SK-N-SH (cell line): ENCODE measurements around the gene SULT2B1.

Source experiments
- GABPA ChIP-seq: IDR thresholded peaks from 2 replicates; pipeline ENCODE4 v1.4.0; 2012; ENCODE audit warnings: low read depth, mild to moderate bottlenecking
- MEF2A ChIP-seq: IDR thresholded peaks from 2 replicates; pipeline ENCODE4 v1.4.0; 2012; ENCODE audit warnings: low read depth, borderline replicate concordance
- SMC3 ChIP-seq: IDR thresholded peaks from 2 replicates; pipeline ENCODE4 v1.6.1; 2012; ENCODE audit warnings: low read depth, low read length, improper control_type of control experiment
- TAF1 ChIP-seq: IDR thresholded peaks from 2 replicates; pipeline ENCODE4 v1.6.1; 2012; ENCODE audit warnings: low read depth, mild to moderate bottlenecking, low read length, moderate library complexity, borderline replicate concordance
- TEAD4 ChIP-seq: IDR thresholded peaks from 2 replicates; pipeline ENCODE4 v1.4.0; 2012; ENCODE audit warnings: mild to moderate bottlenecking, borderline replicate concordance; ENCODE audit not compliant: insufficient read depth
- TF ChIP-seq, protein P1 (sequence below): fragments of 200-600 bp; sonication (generic); IDR thresholded peaks from 2 replicates; pipeline ENCODE4 v1.6.1; 2017; ENCODE audit warnings: antibody characterized with exemption, mild to moderate bottlenecking, moderate library complexity
- TF ChIP-seq, protein P2 (sequence below): fragments of 150-350 bp; IDR thresholded peaks from 2 replicates; pipeline ENCODE4 v1.6.1; 2017; ENCODE audit warnings: antibody characterized with exemption, low read length, low read depth, borderline replicate concordance

DNA sequence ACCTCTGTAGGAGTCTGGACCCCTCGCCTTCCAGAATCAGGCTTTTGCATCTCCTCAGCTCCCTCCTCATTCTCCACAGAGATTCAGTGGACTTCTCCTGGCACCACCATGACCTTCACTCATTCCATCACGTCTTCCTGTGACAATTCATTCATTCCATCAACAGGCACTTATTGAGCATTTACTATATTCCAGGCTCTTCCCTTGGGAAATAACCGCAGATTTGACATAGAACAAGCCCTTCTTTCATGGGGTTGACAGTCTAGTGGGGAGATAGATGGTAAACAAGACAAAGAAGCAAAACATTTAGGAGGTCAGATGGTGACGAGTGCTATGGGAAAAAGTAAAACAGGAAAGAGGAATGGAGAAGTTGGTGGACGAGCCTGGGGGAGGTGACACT, 2.6 kb upstream of the SULT2B1 start:
- TF ChIP-seq TEAD4 (no peak), MEF2A (no peak), SMC3 (no peak), GABPA (no peak), TAF1 (no peak)
- TF ChIP-seq, protein P1, sequence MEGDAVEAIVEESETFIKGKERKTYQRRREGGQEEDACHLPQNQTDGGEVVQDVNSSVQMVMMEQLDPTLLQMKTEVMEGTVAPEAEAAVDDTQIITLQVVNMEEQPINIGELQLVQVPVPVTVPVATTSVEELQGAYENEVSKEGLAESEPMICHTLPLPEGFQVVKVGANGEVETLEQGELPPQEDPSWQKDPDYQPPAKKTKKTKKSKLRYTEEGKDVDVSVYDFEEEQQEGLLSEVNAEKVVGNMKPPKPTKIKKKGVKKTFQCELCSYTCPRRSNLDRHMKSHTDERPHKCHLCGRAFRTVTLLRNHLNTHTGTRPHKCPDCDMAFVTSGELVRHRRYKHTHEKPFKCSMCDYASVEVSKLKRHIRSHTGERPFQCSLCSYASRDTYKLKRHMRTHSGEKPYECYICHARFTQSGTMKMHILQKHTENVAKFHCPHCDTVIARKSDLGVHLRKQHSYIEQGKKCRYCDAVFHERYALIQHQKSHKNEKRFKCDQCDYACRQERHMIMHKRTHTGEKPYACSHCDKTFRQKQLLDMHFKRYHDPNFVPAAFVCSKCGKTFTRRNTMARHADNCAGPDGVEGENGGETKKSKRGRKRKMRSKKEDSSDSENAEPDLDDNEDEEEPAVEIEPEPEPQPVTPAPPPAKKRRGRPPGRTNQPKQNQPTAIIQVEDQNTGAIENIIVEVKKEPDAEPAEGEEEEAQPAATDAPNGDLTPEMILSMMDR: no peak
- TF ChIP-seq, protein P2, sequence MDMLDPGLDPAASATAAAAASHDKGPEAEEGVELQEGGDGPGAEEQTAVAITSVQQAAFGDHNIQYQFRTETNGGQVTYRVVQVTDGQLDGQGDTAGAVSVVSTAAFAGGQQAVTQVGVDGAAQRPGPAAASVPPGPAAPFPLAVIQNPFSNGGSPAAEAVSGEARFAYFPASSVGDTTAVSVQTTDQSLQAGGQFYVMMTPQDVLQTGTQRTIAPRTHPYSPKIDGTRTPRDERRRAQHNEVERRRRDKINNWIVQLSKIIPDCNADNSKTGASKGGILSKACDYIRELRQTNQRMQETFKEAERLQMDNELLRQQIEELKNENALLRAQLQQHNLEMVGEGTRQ: no peak
